Measurements from ENCODE around the gene ANKRD55. TPM values are rescaled to one million over a fixed set of nuclear protein-coding genes. Genes with fewer than 3 reads are reported as not detected.

Gene ANKRD55
- total and polyA plus RNA-seq, 2 of the 8 experiments (the other 6 are each of a cell fraction or from before 2014, with no cell fraction given) = not detected

- TF ChIP-seq RNF2 (IDR thresholded peaks at IDR 0.05; ENCODE audit: borderline replicate concordance, low read depth, low read length, missing control alignments, poor library complexity, severe bottlenecking) (no peak), MAFK (IDR thresholded peaks at IDR 0.05; ENCODE audit: low read depth, low read length) (no peak), HDAC2 (IDR thresholded peaks at IDR 0.05; ENCODE audit: borderline replicate concordance in 1 of 2, low read depth in 2 of 2, low read length in 2 of 2) (no peak), KDM4A (IDR thresholded peaks at IDR 0.05; ENCODE audit: low read depth, low read length, severe bottlenecking) (no peak)
Observed at GRCh38 chr5:56161927-56162326, 71.2 kb downstream of the ANKRD55 start (continued).
